ENCODE measurements around the gene UBAC2. TPM values are rescaled to one million over a fixed set of nuclear protein-coding genes. Genes with fewer than 3 reads are reported as not detected.
"Not testable (repeated sequence)": the region's sequence is repeated elsewhere in the genome, so short reads cannot be mapped to it uniquely, and the experiment has no call there.

The UBAC2 gene
- total RNA-seq, 1 donor from 2014 or later, result 33.4 TPM

DNA sequence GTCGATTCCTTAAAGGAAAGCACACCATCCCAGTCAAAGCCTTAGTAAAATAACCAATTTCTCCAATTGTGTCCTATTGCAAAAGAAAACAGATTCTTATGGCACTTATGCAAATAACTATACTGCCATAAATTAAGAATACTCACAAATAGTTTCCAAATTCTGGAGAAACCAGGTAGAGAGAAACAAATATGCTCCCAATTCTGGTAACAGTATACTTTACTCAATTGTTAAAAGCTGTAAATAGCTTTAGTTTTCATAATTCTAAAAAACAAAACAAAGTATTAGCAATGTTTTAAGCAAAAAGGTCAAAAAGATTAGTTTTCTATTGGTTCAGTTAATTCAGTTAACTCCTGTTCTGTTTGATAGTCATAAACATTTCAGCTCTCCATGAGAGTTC lies 18.2 kb upstream of the UBAC2 start:
- ATAC-seq (no peak), DNase-seq (ENCODE audit: low spot score) (no peak)

GRCh38 chr13:99185606-99186005 lies 15.0 kb upstream of the UBAC2 start:
- DNase-seq (ENCODE audit: low spot score), result no peak
- no peak for ATAC-seq

GRCh38 chr13:99190147-99190985 lies 10.3 kb upstream of the UBAC2 start:
- ATAC-seq (no peak), DNase-seq (ENCODE audit: low spot score) (no peak)

DNA sequence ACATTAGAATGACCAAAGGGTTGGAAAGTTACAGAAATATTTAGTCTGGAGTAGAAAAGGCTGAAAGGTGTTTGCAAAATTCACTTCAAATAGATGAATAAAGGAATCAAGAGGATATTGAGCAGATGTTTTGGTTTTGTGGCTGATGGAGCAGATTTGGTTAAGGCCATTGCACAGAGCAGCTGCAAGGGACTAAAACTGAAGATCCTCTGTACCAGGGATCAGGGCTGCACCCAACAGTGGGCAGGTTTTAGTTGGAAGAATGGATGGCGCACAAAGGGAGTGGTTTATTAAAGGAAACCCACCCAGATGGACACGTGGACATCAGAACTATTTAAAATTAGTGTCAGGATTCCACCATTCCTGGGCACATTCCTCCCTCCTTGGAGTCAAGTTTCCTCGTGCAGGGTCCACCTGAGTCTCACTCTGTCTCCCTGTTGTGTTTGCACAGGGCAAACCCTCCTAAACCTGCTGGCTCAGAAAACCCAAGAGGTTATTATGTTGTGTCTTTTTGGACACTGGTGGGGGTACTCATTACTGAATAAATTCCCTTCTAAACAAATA lies 9.2 kb upstream of the UBAC2 start:
- DNase-seq (ENCODE audit: low spot score) (no peak), ATAC-seq (no peak)

DNA sequence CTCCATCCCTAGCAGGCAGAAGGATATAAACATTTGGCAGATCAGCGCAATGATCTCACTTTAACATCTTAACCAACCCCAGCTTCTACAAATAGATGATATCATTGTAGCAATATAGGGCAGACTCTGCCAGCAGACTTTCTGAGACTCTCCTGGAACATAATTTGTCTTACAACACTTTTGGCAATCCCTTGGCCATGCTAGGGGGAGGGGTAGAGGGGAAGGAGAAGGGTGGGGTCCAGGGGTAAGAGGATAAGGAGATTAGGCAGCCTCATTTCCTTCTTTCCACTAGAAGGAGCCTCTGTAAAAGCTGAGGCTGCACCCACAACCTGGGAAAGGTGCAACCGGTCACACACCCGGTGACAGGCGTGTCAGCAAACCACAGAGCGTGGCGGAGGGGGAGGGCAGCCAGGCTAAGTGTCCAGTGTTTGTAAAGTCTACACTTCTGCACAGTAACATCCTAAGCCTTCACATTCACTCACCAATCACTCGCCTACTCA lies 8.7 kb upstream of the UBAC2 start:
- no peak for ATAC-seq
- DNase-seq (ENCODE audit: low spot score), result no peak

DNA sequence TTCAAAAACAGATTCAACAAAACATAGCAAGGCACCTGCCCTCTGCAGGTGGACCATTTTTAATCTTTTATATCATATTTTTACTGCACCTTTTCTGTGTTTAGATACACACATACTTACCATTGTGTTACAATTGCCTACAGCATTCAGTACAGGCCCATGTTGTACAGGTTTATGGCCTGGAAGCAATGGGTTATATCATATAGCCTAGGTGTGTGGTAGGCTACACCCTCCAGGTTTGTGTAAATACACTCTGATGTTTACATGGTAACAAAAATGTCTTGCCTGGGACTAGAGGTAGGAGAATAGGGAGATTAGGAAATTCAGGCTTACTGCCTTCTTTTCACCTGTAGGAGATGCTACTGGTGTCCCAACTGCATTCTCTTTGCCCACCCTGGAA lies 8.2 kb upstream of the UBAC2 start:
- DNase-seq (ENCODE audit: low spot score), result no peak
- no peak for ATAC-seq

- no peak for ATAC-seq
Measured at GRCh38 chr13:99193152-99193551, 7.5 kb upstream of the UBAC2 start.

DNA sequence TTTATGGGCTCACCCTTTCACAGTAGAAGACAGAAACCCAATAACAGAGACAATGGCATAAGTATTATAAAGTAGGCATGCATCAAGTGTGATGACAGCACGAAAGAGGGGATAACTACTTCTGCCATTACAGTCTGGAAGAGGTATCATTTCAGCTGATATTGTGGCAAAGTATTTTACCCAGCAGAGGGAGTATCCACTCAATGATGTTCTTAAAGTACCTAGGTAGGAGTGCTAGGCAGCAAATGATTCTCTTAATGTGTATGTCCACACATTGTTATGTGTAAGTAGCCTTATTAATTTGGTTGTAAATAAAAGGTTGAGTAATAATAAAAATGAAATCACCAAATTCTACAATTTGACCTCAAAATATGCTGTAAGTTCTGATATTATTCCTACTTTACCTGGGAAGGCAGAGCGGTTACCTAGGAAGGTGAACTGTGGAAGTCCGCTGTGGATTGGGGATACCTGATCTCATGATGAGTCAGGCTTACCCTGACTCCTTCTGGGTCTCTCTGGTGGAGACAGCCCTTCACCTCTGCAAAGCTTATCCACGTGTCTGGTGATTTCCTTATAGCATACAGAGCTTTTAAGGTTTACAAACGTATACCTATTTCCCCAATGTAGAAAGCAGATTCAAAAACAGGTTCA lies 4.1 kb upstream of the UBAC2 start:
- DNase-seq (ENCODE audit: low spot score), result no peak
- no peak for ATAC-seq

More at GRCh38 chr13:99193152-99193551, 7.5 kb upstream of the UBAC2 start:
- no peak for DNase-seq (ENCODE audit: low spot score)

- DNase-seq (ENCODE audit: low spot score) (no peak), ATAC-seq (no peak)
Measured at GRCh38 chr13:99197117-99197651, 3.5 kb upstream of the UBAC2 start.

- ATAC-seq, result peak; percentile 7
- no peak for DNase-seq (ENCODE audit: low spot score)
Measured at GRCh38 chr13:99199541-99200431, 868 bp upstream of the UBAC2 start.

- DNase-seq (ENCODE audit: low spot score) (no peak), ATAC-seq (no peak)
Measured at GRCh38 chr13:99203601-99204579, 3.2 kb downstream of the UBAC2 start.

DNA sequence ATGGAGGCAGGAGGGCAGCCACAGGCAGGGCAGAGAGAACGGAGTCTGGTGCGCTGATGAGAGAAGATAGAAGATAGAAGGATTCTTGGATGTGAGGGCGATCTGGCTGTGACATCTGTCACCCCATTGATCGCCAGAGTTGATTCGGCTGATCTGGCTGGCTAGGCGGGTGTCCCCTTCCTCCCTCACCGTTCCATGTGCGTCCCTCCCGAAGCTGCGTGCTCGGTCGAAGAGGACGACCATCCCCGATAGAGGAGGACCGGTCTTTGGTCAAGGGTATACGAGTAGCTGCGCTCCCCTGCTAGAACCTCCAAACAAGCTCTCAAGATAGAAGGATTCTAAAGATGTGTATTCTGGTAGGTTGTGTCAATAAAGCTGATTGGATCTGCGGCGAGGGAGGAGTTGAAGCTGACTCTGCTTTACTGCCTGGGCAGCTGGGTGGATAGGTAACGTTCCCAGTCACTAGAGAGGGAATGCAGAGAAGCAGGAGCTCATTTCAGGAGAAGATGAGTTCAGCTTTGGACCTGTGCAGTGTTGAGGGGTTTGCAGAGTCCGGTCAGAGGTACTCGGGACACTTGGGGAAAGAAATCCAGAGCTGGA lies 5.1 kb downstream of the UBAC2 start:
- ATAC-seq, result no peak

GRCh38 chr13:99206226-99206625 lies 5.6 kb downstream of the UBAC2 start:
- DNase-seq (ENCODE audit: low spot score) (no peak), ATAC-seq (no peak)

More for the DNA sequence above, 5.1 kb downstream of the UBAC2 start:
- DNase-seq (ENCODE audit: low spot score), result no peak

- ATAC-seq, result no peak
Measured at GRCh38 chr13:99206873-99207272, 6.2 kb downstream of the UBAC2 start.

DNA sequence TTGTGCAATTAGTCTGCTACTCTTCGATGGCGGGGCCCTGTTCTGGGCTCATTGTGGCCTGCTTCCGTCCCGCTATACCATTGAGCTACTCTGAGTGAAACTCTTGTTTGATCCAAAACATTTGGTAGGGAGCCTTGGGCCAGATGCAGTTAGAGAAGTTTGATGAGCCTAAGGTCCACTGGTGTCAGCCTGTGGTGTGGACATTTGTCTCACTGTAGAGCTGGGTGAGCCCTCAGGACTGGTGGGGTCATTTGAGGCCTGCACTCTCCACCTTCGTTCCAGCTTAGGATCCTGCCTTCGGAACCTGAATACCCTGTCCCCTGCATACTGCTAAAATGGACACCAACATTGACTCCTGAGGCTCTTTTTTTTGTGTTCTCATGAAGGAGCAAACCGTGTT lies 6.9 kb downstream of the UBAC2 start:
- no peak for DNase-seq (ENCODE audit: low spot score)
- no peak for ATAC-seq

More at GRCh38 chr13:99206873-99207272, 6.2 kb downstream of the UBAC2 start:
- no peak for DNase-seq (ENCODE audit: low spot score)

- no peak for DNase-seq (ENCODE audit: low spot score)
- ATAC-seq, result no peak
Measured at GRCh38 chr13:99208185-99208584, 7.5 kb downstream of the UBAC2 start.

GRCh38 chr13:99208845-99209527 lies 8.3 kb downstream of the UBAC2 start:
- ATAC-seq (no peak), DNase-seq (ENCODE audit: low spot score) (no peak)

- DNase-seq (ENCODE audit: low spot score); ATAC-seq: not testable (repeated sequence)
Measured at GRCh38 chr13:99210627-99211026, 10.0 kb downstream of the UBAC2 start.
